Measurements from ENCODE around the gene LMBRD2.

GRCh38 chr5:36058776-36059175 is 92.9 kb downstream of the LMBRD2 start:
- TF ChIP-seq CTCF (IDR thresholded peaks at IDR 0.05) (no peak), POLR2A (IDR thresholded peaks at IDR 0.05) (no peak)

Data from suprapubic skin (tissue), 3 donors.